H9 (cell line): ENCODE measurements around the gene TPCN2. TPM values are rescaled to one million over a fixed set of nuclear protein-coding genes. Genes with fewer than 3 reads are reported as not detected.

Source experiments
- DNase-seq: peaks from one replicate; pipeline ENCODE4 v3.0.0-alpha.2; 2017
- H2AFZ ChIP-seq: one replicate; pipeline ENCODE4 v1.6.1; 2013; ENCODE audit warnings: mild to moderate bottlenecking, low read length, control low read depth, moderate library complexity
- H2AK5ac ChIP-seq: 2 replicates; pipeline ENCODE4 v1.6.1; 2013; ENCODE audit warnings: low read length, control low read depth, mixed read lengths; ENCODE audit not compliant: insufficient read length
- H2BK120ac ChIP-seq: one replicate; pipeline ENCODE4 v1.6.1; 2013; ENCODE audit warnings: low read depth, mild to moderate bottlenecking, low read length, control low read depth, inconsistent platforms; ENCODE audit not compliant: poor library complexity, severe bottlenecking
- H2BK12ac ChIP-seq: 2 replicates; pipeline ENCODE4 v1.6.1; 2013; ENCODE audit warnings: low read length, control low read depth, mixed read lengths, low read depth; ENCODE audit not compliant: insufficient read length
- H2BK15ac ChIP-seq: 2 replicates; pipeline ENCODE4 v1.6.1; 2013; ENCODE audit warnings: low read depth, low read length, control low read depth
- H2BK20ac ChIP-seq: one replicate; pipeline ENCODE4 v1.6.1; 2013; ENCODE audit warnings: low read depth, mild to moderate bottlenecking, low read length, control low read depth, inconsistent platforms; ENCODE audit not compliant: poor library complexity, severe bottlenecking
- H2BK5ac ChIP-seq: 2 replicates; pipeline ENCODE4 v1.6.1; 2013; ENCODE audit warnings: low read length, control low read depth, mixed read lengths; ENCODE audit not compliant: insufficient read length
- H3K14ac ChIP-seq: 2 replicates; pipeline ENCODE4 v1.6.1; 2013; ENCODE audit warnings: low read length, control low read depth; ENCODE audit not compliant: insufficient read depth
- H3K18ac ChIP-seq: 2 replicates; pipeline ENCODE4 v1.6.1; 2013; ENCODE audit warnings: low read depth, mild to moderate bottlenecking, mixed read lengths, low read length, control low read depth; ENCODE audit not compliant: insufficient read length
- H3K23ac ChIP-seq: 2 replicates; pipeline ENCODE4 v1.6.1; 2013; ENCODE audit warnings: low read length, control low read depth, mixed read lengths, low read depth; ENCODE audit not compliant: insufficient read length
- H3K23me2 ChIP-seq: 2 replicates; pipeline ENCODE4 v1.6.1; 2013; ENCODE audit warnings: low read depth, mild to moderate bottlenecking, mixed read lengths, low read length, control low read depth; ENCODE audit not compliant: insufficient read length, poor library complexity, severe bottlenecking
- H3K27ac ChIP-seq: 2 replicates; pipeline ENCODE4 v1.5.1; 2013; ENCODE audit warnings: low read length, control low read depth, mixed read lengths, low read depth; ENCODE audit not compliant: insufficient read length
- H3K27me3 ChIP-seq: 2 replicates; pipeline ENCODE4 v1.6.1; 2013; ENCODE audit warnings: low read length, control low read depth, inconsistent platforms; ENCODE audit not compliant: insufficient read depth
- H3K4ac ChIP-seq: 2 replicates; pipeline ENCODE4 v1.6.1; 2013; ENCODE audit warnings: low read depth, mild to moderate bottlenecking, control low read depth, inconsistent platforms, low read length, moderate library complexity
- H3K4me1 ChIP-seq: 2 replicates; pipeline ENCODE4 v1.6.1; 2013; ENCODE audit warnings: low read length, control low read depth, inconsistent platforms; ENCODE audit not compliant: insufficient read depth
- H3K4me2 ChIP-seq: 2 replicates; pipeline ENCODE4 v1.6.1; 2013; ENCODE audit warnings: low read length, control low read depth, mixed read lengths; ENCODE audit not compliant: insufficient read length, insufficient read depth
- H3K56ac ChIP-seq: 2 replicates; pipeline ENCODE4 v1.6.1; 2013; ENCODE audit warnings: low read depth, mild to moderate bottlenecking, mixed read lengths, low read length, control low read depth; ENCODE audit not compliant: insufficient read length
- H3K79me1 ChIP-seq: 2 replicates; pipeline ENCODE4 v1.6.1; 2013; ENCODE audit warnings: low read depth, mild to moderate bottlenecking, moderate library complexity, low read length, control low read depth, inconsistent platforms; ENCODE audit not compliant: insufficient read depth, poor library complexity, severe bottlenecking
- H3K79me2 ChIP-seq: 2 replicates; pipeline ENCODE4 v1.6.1; 2013; ENCODE audit warnings: low read length, control low read depth, inconsistent platforms; ENCODE audit not compliant: insufficient read depth
- H3K9ac ChIP-seq: 2 replicates; pipeline ENCODE4 v1.6.1; 2013; ENCODE audit warnings: low read length, control low read depth, mixed read lengths; ENCODE audit not compliant: insufficient read length; ENCODE audit errors: extremely low read depth
- H3K9me3 ChIP-seq: one replicate; pipeline ENCODE4 v1.6.1; 2013; ENCODE audit warnings: low read depth, low read length, inconsistent platforms; ENCODE audit not compliant: control insufficient read depth
- H3T11ph ChIP-seq: one replicate; pipeline ENCODE4 v1.6.1; 2013; ENCODE audit warnings: mild to moderate bottlenecking, low read length, control low read depth, inconsistent platforms
- H4K20me1 ChIP-seq: one replicate; pipeline ENCODE4 v1.6.1; 2013; ENCODE audit not compliant: control insufficient read depth, insufficient read length, insufficient read depth
- H4K5ac ChIP-seq: 2 replicates; pipeline ENCODE4 v1.6.1; 2013; ENCODE audit warnings: low read depth, mild to moderate bottlenecking, mixed read lengths, low read length, control low read depth; ENCODE audit not compliant: insufficient read length
- H4K8ac ChIP-seq: replicated peaks from 2 replicates; pipeline ENCODE4 v1.6.1; 2013; ENCODE audit warnings: low read length, control low read depth, mixed read lengths, low read depth; ENCODE audit not compliant: insufficient read length
- H4K91ac ChIP-seq: 2 replicates; pipeline ENCODE4 v1.6.1; 2013; ENCODE audit warnings: low read depth, mild to moderate bottlenecking, moderate library complexity, mixed read lengths, low read length, control low read depth; ENCODE audit not compliant: insufficient read length
- H3K27ac Mint-ChIP-seq, 3 experiments: 2 replicates in 2 of 3; 3 replicates in 1 of 3; pipeline ENCODE4 v1.8.0; 2020 to 2021; ENCODE audit warnings: mixed read lengths in 3 of 3, mild to moderate bottlenecking in 1 of 3, moderate library complexity in 1 of 3
- H3K27me3 Mint-ChIP-seq: 2 replicates; pipeline ENCODE4 v1.8.0; 2021; ENCODE audit warnings: low read depth, mild to moderate bottlenecking, moderate library complexity, mixed read lengths
- H3K36me3 Mint-ChIP-seq, 3 experiments: 2 replicates in 2 of 3; 3 replicates in 1 of 3; pipeline ENCODE4 v1.8.0; 2020 to 2021; ENCODE audit warnings: low read depth in 3 of 3, mixed read lengths in 3 of 3; ENCODE audit not compliant: insufficient read depth in 1 of 3
- H3K4me1 Mint-ChIP-seq, 2 experiments: 2 replicates each; pipeline ENCODE4 v1.8.0; 2020; ENCODE audit warnings: mixed read lengths in 2 of 2
- H3K4me3 Mint-ChIP-seq, 2 experiments: 2 replicates in 1 of 2; 3 replicates in 1 of 2; pipeline ENCODE4 v1.8.0; 2020 to 2021; ENCODE audit warnings: mild to moderate bottlenecking in 2 of 2, mixed read lengths in 2 of 2, moderate library complexity in 1 of 2
- H3K9me3 Mint-ChIP-seq, 2 experiments: 2 replicates in 1 of 2; 3 replicates in 1 of 2; pipeline ENCODE4 v1.8.0; 2020; ENCODE audit warnings: mild to moderate bottlenecking in 2 of 2, mixed read lengths in 2 of 2, moderate library complexity in 1 of 2
- CTCF ChIP-seq: fragments of 200-600 bp; sonication (generic); conservative IDR thresholded peaks from 3 replicates; pipeline ENCODE4 v1.8.0; 2021; ENCODE audit warnings: antibody characterized with exemption, mild to moderate bottlenecking
- WGBS: extraction: QIAGEN DNeasy Blood & Tissue Kit; methylation state at CpG from one replicate; pipeline ENCODE4 v1.1.7; 2013; ENCODE audit warnings: missing lambda C conversion rate, low lambda C conversion rate, mixed read lengths; ENCODE audit not compliant: insufficient read length; ENCODE audit errors: extremely low coverage; 5-methylcytosine and 5-hydroxymethylcytosine counted together
- total RNA-seq: library from RNA; stranded (reverse); gene quantifications from 2 replicates; pipeline ENCODE4 v1.2.1, GENCODE V29; 2021

Gene TPCN2
- total RNA-seq, 1 experiment from 2014 or later = 16.8 TPM

DNA sequence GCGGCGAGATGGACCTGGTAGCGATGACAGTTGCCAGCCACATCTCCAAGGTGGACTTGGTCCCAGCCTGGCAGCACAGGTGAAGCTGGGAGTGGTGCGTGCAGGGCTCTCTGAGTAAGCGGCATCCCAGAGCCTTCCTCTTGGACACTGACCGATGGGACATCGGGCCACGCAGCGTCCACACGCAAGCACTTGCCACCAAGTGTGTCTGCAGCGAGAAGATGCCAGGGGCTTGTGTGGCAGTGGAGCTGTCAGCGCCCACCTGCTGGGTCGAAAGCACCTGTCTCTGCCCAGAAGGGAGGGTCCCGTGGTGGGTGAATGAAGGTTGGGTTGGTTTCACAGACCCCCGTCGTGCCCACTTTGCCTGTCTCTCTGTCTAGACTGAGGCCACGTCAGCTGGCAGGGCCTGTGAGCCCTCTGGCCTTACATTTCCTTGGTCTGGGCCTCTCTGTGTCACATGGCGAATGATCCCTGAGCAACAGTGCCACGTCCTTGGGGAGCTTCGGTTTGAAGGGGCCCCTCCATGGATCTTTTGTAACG, 56.2 kb downstream of the TPCN2 start:
- no peak overlapping the region for H3K4me3 Mint-ChIP-seq
- WGBS = no CpG with 5 or more reads among the region's 21 CpGs
- H3K4me1 Mint-ChIP-seq = peaks cover 0 to 13% of the 10 kb centered on the region in 2 experiments; a peak in 2 of 4 replicates

More for the DNA sequence above, 56.2 kb downstream of the TPCN2 start:
- H3K56ac ChIP-seq = no peak overlapping the region
- H3K27ac ChIP-seq = no peak overlapping the region
- H3K14ac ChIP-seq = no peak overlapping the region
- H3K27me3 Mint-ChIP-seq = peaks cover 7% of the 10 kb centered on the region; the same call in 1 of the 2 replicates
- H2BK5ac ChIP-seq = no peak overlapping the region
- H2BK20ac ChIP-seq = no peak overlapping the region
- no peak overlapping the region for H4K91ac ChIP-seq
- no peak overlapping the region for H3K18ac ChIP-seq
- H2BK120ac ChIP-seq = no peak overlapping the region
- H3K4me2 ChIP-seq = no peak overlapping the region
- peaks cover 6 to 9% of the 10 kb centered on the region in 2 experiments; a peak in 2 of 5 replicates for H3K9me3 Mint-ChIP-seq
- no peaks in the 10 kb centered on the region for H3K4me1 ChIP-seq
- H2AFZ ChIP-seq = no peak overlapping the region
- no peak overlapping the region for H4K5ac ChIP-seq
- H3T11ph ChIP-seq = no peak overlapping the region
- no peaks in the 10 kb centered on the region for H3K79me1 ChIP-seq
- no peak overlapping the region for H3K9ac ChIP-seq
- no peak overlapping the region for H3K4ac ChIP-seq
- H3K79me2 ChIP-seq = no peaks in the 10 kb centered on the region
- no peak for DNase-seq
- H3K23me2 ChIP-seq = no peaks in the 10 kb centered on the region
- H4K20me1 ChIP-seq = no peaks in the 10 kb centered on the region
- H3K23ac ChIP-seq = no peak overlapping the region
- no peaks in the 10 kb centered on the region for H3K9me3 ChIP-seq
- TF ChIP-seq CTCF = no peak
- H3K36me3 Mint-ChIP-seq = peaks cover 2 to 7% (median 2%) of the 10 kb centered on the region in 3 experiments; a peak in 4 of 7 replicates
- H4K8ac ChIP-seq = no peak overlapping the region
- no peak overlapping the region for H2BK12ac ChIP-seq
- no peak overlapping the region; a peak in 1 of 7 replicates for H3K27ac Mint-ChIP-seq
- H2AK5ac ChIP-seq = no peak overlapping the region
- no peaks in the 10 kb centered on the region for H3K27me3 ChIP-seq
- H2BK15ac ChIP-seq = no peak overlapping the region
